Measurements from ENCODE around the gene PPP1R27.

Gene PPP1R27, protein sequence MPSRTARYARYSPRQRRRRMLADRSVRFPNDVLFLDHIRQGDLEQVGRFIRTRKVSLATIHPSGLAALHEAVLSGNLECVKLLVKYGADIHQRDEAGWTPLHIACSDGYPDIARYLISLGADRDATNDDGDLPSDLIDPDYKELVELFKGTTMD

DNA sequence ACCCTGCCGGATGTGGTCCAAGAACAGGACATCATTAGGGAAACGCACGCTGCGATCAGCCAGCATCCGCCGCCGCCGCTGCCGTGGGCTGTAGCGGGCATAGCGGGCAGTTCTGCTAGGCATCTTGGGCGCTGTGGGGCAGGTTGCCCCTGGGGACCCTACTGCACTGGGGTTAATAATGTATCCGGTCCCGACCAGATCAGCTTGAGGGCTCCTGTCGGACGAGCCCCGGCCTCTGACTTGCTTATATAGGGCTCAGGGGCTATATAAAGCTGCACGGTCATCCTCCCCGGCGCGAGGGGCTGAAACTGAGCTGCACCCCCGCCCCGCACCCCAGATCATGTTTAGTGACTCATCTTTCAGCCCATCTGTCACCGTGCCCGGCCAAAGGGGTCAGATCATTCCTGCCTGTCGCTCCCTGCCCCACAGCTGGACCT is at the start of gene PPP1R27:
PPP1R27 (minus strand) TSS at position 220 of the 437 bp plus-strand sequence; CDS start at position 123, 97 bp downstream.
- no peak for DNase-seq (ENCODE audit: low read depth, low spot score)

DNA sequence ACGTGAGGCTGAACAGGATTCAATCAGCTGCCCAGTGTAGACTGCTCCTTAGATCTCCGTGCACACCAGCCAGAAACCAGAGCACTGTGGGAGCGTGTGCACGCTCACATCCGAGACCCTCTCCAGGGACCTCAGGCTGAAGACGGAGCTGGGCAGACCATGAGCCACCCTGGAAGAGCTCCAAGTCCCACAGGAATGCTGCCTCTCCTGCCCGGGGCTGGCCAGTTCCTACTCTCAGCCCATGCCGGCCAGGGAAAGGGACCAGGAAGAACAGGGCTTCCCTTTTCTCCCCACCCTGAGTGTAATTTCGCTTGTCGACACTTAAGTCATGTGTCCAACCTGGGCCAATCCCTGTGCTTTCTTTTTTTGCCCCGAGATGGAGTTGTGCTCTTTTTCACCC is 49.7 kb upstream of the PPP1R27 start:
- no peak for DNase-seq (ENCODE audit: low read depth, low spot score)

DNA sequence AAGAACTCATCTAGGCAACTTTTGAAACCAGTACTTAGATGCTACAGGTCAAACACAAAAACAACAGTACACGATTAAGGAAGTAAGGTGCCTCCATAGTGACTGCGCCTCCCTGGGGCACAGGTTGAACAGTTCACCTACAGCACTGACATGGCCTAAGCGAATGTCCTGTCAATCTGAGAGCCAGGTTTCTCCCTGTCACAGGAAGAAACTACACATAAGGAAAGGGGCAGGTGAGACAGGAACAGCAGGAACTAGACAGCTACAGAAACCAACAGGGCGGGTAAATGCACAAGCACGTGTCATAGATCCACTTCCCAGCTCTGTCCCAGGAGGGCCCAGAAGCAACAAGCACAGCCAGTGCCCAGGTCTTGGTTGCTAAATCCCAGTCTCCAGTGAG is 44.3 kb upstream of the PPP1R27 start:
- DNase-seq (ENCODE audit: low read depth, low spot score): no peak

DNA sequence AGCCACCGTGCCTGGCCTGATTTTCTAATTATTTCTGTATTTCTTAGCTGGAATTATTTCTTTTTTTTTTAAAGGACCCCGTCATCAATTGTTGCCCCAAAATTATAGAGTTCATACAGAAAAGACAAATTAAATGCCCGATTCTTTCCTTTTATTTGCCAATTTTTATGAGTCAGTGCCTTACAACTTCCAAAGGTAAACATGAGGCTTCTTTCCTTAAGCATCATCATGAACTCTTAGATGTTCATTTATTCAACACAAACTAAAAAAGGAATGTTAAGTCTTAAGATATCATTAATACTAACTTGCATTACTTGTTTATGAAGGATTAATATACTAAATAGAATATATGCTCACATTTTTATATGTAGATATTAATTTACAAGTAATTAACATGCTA is 43.4 kb upstream of the PPP1R27 start:
- DNase-seq (ENCODE audit: low read depth, low spot score): no peak

DNA sequence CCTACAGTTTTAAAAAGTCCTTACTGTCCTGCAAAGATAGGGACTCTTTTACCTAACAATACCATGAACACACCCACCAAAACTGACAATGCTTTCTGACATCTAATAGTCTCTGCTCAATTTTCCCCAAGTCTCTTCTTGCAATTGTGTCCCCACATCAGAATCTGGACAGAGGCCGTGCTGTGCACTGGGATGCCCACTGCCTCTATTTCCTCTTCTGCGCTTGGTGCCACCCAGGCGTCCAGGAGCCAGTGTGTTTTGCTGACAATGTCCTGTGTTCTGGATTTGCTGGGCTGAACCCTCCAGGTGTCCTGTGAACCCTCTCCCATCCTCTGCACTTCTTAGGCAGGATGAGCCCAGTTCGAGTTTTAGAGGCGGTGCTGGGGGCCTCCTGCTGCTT is 42.7 kb upstream of the PPP1R27 start:
- no peak for DNase-seq (ENCODE audit: low read depth, low spot score)

DNA sequence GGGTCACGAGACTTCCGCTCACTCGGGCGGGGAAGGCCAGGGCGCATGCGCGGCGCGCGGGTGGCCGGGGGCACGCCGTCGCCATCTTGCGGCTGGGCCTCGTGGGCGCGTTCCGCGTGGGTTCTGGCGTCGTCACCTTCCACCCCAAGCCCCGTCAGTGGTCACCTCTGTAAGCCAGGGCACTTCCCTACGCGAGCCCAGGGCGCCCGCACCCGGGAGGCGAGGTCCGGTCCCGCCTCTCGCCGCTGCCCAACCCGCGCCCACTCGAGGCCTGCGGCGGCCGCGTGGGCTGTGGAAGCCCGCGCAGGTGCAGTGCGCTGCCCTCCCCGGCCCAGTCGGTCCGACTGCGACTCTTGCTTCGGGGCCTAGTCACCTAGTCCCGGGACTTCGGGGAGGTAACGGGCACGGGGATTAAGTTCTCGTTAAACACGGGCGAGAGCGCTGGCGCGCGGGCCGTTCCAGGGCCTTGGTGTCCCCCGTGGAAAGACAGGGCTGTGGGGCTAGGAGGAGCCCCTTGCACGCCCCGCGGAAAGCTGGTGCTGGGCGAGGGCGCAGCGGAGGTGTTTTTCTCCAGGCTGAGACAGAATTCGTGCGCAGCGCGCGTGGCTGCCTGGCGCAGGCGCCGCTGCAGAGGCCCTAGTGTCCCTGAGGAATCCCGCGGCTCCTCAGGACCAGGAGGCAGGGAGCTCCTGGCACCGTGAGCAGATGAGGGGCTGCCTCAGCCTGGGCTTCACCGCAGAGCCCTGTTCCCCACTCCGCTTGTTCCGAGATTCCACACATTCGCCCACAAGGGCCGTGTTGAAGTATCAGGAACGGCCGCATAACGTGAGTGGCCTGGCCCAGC is 36.8 kb upstream of the PPP1R27 start:
- peak; percentile 86 for DNase-seq (ENCODE audit: low read depth, low spot score)

DNA sequence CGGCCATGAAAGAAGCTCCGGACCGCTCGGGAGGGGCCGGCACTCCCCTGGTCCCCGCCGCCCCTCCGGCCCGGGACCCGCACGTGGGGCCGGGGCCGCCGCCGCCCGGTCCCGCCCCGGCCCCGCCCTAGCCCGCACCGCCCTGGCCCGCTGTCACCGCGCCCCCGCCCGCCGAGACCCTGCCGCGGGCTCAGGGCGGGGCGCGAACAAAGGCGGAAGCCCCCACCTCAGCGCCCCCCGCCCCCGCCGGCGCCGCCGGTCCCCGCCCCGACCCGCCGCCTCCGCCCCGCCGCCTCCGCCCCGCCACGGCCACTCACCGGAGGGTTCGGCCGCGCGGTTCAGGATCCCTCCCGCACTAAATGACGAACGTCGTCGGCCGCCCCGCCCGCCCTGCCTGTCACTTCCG is 36.1 kb upstream of the PPP1R27 start, which contains the start of gene ARHGDIA:
ARHGDIA (minus strand) TSS at position 357 of the 406 bp plus-strand sequence. CDS start 1,407 bp downstream, outside the sequence.
- DNase-seq (ENCODE audit: low read depth, low spot score): no peak

DNA sequence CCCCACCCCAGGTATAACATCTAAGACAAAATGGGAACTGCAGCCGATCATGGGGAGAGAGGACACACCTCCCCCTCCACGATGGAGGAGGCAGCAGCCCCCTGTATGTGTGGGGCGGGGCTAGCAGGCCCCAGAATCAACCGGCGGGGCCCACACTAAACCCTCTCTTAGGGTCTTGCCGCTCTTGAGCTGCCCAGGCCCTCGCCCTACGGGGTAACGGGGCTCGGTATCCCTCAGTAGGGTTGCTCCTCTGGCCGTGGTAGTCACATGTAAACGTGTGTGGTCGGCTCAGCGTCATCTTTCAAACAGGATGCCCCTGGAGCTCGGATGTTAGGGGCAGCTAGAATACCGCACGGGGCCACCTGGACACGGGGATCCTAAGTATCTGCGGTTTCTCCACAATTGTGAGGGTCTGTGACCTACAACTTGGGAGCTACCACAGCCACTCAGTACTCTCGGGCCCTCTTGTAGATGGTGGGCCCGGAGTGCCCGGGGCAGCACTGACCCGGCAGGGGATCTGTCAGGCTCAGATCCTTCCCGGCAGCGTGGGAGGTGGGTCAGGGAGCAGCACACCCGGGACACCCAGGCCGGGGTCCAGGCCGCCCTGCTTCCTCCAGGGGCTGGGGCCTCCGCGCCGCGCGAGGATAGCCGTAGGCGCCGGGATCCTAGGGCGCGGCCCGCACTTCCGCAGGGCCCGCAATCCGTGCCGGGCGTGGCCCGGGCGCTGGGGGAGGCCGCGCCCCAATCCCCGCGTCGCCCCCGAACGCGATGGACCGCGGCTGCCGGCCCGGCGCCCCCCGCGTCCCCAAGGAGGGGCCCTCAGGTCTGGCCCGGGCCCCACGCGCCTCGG is 35.5 kb upstream of the PPP1R27 start:
- no peak for DNase-seq (ENCODE audit: low read depth, low spot score)

DNA sequence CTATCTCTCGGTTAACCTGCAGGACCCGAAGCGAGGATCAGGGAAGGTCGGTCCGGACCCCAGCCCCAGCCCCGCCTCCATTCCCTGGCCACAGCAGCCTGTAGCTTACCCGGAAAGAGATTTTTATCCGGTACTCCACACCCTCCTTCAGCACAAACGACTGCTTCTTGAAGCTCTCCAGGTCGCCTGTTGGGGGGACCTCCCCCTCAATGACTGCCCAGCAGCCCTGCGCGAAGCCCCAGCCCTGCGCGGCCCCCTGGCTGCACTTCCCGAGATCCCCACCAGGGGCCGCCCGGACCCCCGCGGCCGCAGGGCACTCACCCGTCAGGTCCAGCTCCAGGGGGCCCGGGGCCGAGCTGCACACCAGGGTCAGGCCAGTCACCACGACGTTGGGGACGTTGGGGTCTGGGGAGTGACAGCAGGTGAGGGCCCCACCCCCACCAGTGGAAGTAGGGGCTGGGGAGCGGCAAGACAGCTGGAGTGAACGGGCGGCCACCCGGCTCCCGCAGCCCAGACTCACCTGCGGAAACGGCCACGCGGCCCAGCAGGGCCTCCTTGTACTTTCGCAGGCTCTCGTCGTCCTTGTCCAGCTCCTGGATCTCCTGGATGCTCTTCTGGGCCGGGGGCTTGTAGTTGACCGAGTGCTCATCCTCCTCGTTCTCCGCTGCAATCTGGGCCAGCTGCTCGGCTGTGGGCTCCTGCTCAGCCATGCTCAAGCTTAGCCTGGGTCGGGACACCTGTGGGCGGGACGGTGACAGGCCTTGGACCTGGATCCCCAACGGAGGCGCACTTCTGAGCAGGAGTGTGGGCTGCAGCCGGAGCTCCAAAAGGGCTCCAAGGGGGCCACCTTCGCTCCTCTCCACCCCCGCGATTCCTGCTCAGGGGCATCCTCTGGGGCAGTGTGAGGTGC is 34.6 kb upstream of the PPP1R27 start:
- DNase-seq (ENCODE audit: low read depth, low spot score): no peak

DNA sequence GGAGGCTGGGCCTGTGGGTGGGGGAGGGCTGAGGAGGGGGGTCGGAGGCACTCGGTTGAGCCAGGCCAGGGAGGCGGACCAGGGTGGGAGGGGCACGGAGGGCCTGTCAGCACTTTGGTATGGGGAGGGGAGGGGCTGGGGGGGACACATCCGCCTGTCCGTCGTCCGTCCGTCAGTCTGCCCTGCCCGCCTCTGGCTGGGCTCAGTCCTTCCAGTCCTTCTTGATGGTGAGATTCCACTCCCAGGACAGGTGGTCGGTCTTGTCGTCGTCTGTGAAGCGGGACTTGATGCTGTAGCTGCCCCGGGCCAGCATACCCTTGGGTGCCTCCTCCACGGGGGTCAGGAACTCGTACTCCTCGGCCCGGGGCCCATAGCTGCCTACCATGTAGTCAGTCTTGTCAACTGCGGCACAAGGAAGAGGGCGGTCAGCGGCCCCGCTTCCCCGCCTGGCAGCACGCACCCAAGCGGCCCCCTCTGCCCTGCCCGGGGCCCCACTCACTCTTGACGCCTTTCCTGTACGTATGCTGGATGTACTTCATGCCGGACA is 33.9 kb upstream of the PPP1R27 start:
- no peak for DNase-seq (ENCODE audit: low read depth, low spot score)

DNA sequence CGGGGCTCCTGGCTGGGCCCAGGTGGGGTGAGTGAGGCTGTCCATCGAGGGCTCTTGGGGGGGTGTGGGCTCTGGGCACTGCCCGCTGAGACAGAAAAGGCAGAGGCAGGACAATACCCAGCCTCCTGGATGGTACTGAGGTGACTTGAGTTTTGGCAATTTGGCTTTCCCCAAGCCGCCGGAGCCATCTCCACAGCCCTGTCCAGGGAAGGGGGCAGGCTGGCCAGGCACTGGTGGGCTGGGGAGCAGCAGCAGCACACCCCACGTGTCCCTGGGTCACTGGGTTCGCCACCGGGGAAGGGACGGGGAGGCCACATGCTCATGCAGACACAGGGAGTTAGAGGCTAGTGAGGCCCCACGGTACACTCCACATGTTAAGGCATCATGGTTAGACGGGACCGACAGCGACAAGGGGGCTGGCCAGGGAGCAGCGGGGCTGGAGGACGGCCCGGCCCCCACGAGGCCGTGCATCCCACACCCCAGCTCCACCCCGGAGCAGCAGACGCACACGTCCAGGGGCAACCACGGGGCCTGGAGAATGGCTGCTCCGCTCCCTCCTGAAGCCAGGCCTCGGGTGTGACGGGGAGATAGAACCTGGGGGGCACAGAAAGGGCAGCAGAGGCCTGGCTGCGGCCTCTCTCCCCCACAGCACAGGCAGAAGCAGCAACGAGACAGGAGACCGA is 33.3 kb upstream of the PPP1R27 start:
- no peak for DNase-seq (ENCODE audit: low read depth, low spot score)

DNA sequence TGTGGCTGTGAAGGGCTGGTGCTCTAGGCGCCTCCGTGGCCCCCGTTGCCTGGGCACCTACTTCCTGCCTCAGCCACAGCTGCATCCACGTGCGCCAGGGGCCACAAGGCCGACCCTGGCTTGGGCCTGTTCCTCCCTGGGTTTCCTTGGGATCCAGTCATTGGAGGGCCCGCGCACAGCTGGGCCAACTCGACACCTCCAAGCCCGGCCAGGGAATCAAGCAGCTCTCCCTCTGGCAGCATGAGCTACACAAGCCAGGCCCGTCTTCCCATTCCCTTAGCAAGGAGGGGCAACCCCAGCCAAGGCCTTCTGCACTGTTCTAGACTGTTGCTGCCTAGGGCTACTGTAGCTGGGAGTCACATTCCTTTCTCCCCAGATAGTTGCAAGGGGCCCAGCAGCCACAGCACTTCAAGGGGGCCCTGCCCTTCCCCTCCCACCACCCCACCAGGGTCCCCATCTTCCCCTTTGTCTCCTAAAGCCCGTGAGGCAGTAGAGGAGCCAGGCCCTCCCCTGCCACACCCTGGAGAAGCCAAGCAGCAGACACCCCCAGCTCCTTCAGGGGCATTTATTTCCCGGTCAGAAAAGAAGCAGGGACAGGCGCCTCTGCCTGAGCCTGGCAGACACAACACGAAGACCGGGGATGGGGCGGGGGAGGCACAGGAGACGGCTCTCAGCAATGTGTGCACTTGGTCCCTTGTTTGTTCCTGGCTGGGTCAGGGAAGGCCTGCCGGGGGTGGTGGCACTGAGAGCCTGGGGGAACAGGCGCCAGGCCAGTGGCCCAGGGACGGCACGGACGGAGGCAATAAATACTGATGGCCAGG is 32.5 kb upstream of the PPP1R27 start:
- no peak for DNase-seq (ENCODE audit: low read depth, low spot score)

DNA sequence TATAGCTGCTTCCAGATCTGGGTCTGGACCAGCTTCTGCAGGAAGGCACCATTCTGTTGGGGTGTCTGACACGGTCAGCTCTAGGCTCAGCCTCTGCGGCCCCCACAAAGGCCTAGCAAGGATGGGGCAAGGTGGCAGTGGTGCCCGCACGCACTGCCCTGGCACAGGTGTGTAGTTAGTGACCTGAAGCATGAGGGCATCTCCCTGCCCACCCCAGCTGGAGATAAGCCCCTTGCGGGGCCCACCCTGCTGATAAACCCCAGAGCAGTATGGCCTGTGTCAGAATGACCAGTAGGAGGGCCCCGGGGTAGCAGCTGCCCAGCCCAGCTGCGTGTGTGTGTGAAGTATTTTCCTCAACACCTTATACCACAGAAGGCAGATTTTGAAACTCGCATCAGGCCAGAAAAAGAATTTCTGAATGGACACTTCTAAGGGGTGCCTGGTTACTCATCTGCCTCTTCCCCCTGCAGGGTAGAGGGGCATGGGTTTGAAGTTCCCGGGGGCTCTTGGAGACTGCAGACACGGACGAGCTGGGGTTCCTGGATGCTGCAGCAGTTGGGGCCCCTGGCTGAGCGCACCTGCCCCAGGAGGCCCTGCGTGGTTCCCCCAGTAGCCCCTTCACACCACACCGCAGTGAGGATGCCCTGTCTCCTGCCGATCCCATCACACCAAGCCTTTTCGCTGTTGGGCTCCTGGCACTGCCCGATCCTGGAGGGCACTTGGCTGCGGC is 31.8 kb upstream of the PPP1R27 start:
- no peak for DNase-seq (ENCODE audit: low read depth, low spot score)

DNA sequence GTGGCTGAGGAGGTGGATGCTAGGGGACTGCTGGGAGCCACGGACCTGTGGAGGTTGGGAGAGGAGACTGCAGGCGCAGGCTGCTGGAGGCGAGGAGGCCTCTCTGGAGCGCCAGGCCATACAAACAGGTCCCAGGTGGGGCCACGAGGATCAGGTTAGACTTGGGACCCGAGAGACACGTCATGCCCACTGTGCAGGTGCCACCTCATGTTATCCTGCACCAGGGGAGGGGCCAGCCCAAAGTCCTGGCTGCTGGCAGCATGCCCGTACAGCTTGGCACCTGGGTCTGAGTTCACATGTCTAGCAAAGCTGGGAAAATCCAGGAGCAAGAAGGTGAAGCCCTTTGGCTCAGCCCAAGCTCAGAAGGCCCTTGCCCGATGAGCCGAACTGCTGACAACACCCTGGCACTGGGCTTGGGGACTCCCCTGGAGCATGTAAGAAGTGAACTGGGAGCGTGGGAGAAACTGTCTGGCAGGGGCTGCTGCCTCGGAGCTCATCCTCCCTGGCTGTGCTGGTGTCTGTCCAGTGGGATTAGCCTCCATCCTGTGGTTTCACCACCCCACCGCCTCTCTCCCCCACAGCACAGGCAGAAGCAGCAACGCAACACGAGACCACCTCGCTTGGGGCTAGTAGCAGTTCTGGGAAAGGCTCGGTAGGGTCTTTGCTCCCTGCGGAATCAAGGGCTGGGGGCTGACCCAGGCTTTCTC is 31.0 kb upstream of the PPP1R27 start:
- no peak for DNase-seq (ENCODE audit: low read depth, low spot score)

DNA sequence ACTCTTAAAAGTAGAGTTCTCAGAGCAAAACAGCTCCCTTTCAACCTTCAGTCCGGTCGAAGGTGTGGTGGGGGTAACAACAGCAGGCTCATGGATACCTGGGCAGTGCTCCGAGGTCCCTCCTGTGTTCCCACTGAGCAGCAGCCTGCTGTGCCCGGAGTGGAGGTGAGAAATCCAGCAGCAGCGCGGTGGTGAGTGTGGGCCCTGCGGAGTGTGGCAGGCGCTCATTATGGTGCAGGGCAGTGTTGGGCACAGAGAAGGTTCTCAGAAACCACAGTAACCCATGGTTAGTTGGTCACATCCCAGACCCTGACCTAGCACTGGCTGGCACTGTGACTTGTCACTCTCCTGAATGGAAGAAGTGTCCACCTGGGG is 30.5 kb upstream of the PPP1R27 start:
- no peak for DNase-seq (ENCODE audit: low read depth, low spot score)

DNA sequence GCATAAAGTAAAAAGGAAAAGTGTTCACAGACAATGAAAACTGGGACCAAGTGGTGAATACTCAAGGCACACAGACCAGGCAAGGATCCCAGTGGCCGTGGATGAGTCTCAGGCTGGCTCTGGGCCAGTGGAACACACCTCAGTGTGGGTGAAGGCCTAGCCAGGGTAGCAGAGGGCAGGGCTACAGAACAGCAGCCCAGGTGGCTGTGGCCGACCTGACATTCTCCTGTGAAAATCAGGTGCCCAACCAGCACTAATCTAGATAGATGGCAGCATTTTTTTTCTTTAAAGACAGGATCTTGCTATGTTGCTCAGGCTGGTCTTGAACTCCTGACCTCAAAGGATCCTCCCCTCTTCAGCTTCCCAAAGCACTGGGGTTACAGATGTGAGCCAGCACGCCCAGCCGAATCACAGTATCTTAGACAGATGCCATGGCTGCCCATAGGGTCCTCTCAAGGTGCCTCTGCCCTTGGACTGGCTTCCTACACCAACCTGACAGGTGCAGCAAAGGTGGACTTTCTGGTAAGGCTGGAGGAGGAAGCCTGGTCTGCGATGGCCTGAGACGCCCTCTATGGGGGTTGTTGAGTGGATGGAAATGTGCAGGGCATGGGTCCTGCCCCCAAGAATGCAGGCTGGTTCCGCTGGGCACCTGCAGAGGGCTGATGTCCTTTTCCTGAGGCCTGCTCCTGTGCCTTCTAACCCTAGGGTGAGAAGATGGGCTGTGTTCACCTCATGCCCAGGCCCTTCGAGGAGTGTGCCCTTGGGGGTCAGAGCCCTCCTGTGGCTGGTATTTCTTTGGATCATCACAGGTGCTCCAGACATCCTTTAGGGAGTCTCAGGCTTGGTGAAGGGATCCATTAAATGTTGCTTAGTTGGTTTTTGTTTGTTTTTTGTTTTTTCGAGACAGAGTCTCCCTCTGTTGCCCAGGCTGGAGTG is 29.3 kb upstream of the PPP1R27 start:
- no peak for DNase-seq (ENCODE audit: low read depth, low spot score)

DNA sequence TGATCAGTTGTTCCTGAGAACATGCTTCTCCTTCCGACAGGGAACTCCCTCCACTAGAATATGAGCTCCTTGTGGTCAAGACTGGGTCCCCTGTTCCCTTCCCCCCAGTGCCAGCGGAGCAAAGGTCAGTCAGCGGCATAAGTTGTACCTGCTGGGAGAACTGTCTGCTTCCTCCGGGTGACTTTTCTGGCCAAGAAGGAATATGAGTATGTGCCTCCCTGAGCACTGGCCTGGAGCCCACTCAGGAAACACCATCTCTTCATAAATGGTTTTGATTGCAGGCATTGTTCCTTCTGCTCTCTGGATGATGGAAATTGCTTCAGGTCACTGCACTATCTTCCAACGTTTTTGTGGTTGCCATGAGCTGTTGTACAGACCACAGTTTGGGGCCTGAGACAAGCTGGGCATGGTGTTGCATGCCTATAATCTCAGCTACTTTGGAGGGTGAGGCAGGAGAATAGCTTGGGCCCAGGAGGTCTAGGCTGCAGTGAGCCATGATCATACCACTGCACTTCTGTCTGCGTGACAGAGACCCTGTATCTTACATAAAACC is 28.3 kb upstream of the PPP1R27 start:
- DNase-seq (ENCODE audit: low read depth, low spot score): no peak

Data from activated naive CD8-positive, alpha-beta T cell treated with anti-CD3 and anti-CD28 coated beads, Interleukin-2, amount 50 U/mL, for 16 hours (primary cell).